Neural progenitor cell (in vitro differentiated cells): ENCODE measurements around the gene PI3. TPM values are rescaled to one million over a fixed set of nuclear protein-coding genes. Genes with fewer than 3 reads are reported as not detected.

Source experiments
- DNase-seq: peaks from one replicate; pipeline ENCODE4 v3.0.0-alpha.2; 2016; ENCODE audit warnings: low spot score
- H2AFZ ChIP-seq: fragments of 200-600 bp; sonication (generic); replicated peaks from 2 replicates; pipeline ENCODE4 v1.6.1; 2016; ENCODE audit warnings: antibody characterized with exemption
- H3F3A ChIP-seq: fragments of 200-600 bp; sonication (generic); 2 replicates; pipeline ENCODE4 v1.6.1; 2016; ENCODE audit warnings: antibody characterized with exemption, low read depth
- H3K27ac ChIP-seq: fragments of 200-600 bp; sonication (generic); 2 replicates; pipeline ENCODE4 v1.5.1; 2016; ENCODE audit warnings: mild to moderate bottlenecking
- H3K27me3 ChIP-seq: fragments of 200-600 bp; sonication (generic); 2 replicates; pipeline ENCODE4 v1.6.1; 2016; ENCODE audit warnings: mild to moderate bottlenecking, moderate library complexity
- H3K36me3 ChIP-seq: fragments of 200-600 bp; sonication (generic); 2 replicates; pipeline ENCODE4 v1.5.1; 2016
- H3K4me1 ChIP-seq: fragments of 200-600 bp; sonication (generic); 2 replicates; pipeline ENCODE4 v1.6.1; 2016; ENCODE audit warnings: mixed run types
- H3K4me2 ChIP-seq: fragments of 200-600 bp; sonication (generic); 2 replicates; pipeline ENCODE4 v1.6.1; 2016
- H3K4me3 ChIP-seq: fragments of 200-600 bp; sonication (generic); 2 replicates; pipeline ENCODE4 v1.5.1; 2016
- H3K79me2 ChIP-seq: fragments of 200-600 bp; sonication (generic); 2 replicates; pipeline ENCODE4 v1.6.1; 2016; ENCODE audit warnings: low read depth
- H3K9ac ChIP-seq: fragments of 200-600 bp; sonication (generic); 2 replicates; pipeline ENCODE4 v1.6.1; 2016
- H3K9me3 ChIP-seq: fragments of 200-600 bp; sonication (generic); 2 replicates; pipeline ENCODE4 v1.5.1; 2016; ENCODE audit warnings: low read depth
- H4K20me1 ChIP-seq: fragments of 200-600 bp; sonication (generic); 2 replicates; pipeline ENCODE4 v1.6.1; 2016; ENCODE audit warnings: low read depth
- H3K27ac Mint-ChIP-seq: 3 replicates; pipeline ENCODE4 v1.8.0; 2021; ENCODE audit warnings: mixed read lengths
- H3K27me3 Mint-ChIP-seq: 2 replicates; pipeline ENCODE4 v1.8.0; 2022; ENCODE audit warnings: low read depth, mild to moderate bottlenecking, inconsistent platforms, moderate library complexity, mixed read lengths; ENCODE audit not compliant: insufficient read depth
- H3K36me3 Mint-ChIP-seq: 3 replicates; pipeline ENCODE4 v1.8.0; 2021; ENCODE audit warnings: mixed read lengths
- H3K4me1 Mint-ChIP-seq: 3 replicates; pipeline ENCODE4 v1.8.0; 2021; ENCODE audit warnings: mixed read lengths
- H3K4me3 Mint-ChIP-seq: 3 replicates; pipeline ENCODE4 v1.8.0; 2021; ENCODE audit warnings: mild to moderate bottlenecking, moderate library complexity, mixed read lengths
- H3K9me3 Mint-ChIP-seq: 3 replicates; pipeline ENCODE4 v1.8.0; 2020; ENCODE audit warnings: mixed read lengths
- EZH2 ChIP-seq: fragments of 200-600 bp; sonication (generic); IDR thresholded peaks from 2 replicates; pipeline ENCODE4 v1.6.1; 2017; ENCODE audit warnings: antibody characterized with exemption, mild to moderate bottlenecking, moderate library complexity
- EZH2phosphoT487 ChIP-seq: fragments of 200-600 bp; sonication (generic); IDR thresholded peaks from 2 replicates; pipeline ENCODE4 v1.6.1; 2017; ENCODE audit warnings: antibody characterized with exemption
- total RNA-seq: library from RNA; depleted of rRNA; stranded (reverse); fragments of >200 nt; gene quantifications from 2 replicates; pipeline ENCODE4 v1.2.3, GENCODE V29; 2015; ENCODE audit warnings: low replicate concordance
- TF ChIP-seq, protein P1 (sequence below): fragments of 200-600 bp; sonication (generic); IDR thresholded peaks from 2 replicates; pipeline ENCODE4 v1.5.1; 2017; ENCODE audit warnings: antibody characterized with exemption, mild to moderate bottlenecking

PI3 gene
- total RNA-seq, 1 donor from 2014 or later, result not detected

DNA sequence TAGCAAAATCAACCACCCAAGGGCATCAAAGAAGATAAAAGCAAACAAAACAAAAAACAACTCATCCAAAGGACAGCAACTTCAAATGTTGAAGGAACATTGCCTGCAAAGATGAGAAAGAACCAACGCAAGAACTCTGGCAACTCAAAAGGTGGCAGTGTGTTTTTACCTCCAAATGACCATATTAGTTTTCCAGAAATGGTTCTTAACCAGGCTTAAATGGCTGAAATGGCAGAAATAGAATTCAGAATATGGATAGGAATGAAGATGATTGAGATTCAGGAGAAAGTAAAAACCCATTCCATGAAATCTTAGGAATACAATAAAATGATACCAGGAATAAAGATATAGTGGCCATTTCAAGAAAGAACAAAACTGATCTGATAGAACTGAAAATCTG lies 9.8 kb upstream of the PI3 start:
- H3K36me3 Mint-ChIP-seq, result no peaks in the 10 kb centered on the region
- no peaks in the 10 kb centered on the region for H3K27me3 ChIP-seq
- H3K9me3 Mint-ChIP-seq, result peaks cover 9% of the 10 kb centered on the region

DNA sequence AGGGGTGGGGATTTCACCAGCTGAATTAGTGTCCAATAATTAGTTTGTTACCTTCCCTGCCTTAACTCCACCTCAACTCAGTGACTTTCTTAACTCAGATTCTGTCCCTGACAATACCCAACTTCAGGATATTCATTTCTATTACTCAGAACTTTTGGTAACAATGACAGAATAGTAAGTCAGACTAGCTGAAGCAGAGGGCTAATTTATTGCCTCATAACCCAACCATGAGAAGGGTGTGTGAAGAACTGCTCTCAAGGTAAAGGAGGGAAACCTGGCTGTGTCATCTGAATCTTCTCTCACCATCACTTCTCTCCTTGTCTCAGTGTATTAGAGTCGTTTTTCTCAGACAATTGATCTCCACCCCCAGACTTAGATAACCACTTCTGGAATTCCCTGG lies 1.2 kb upstream of the PI3 start:
- Histone ChIP-seq H2AFZ (no peak overlapping the region), H4K20me1 (no peaks in the 10 kb centered on the region), H3K4me1 (no peaks in the 10 kb centered on the region), H3K9ac (no peak overlapping the region), H3K27me3 (no peaks in the 10 kb centered on the region), H3K9me3 (no peaks in the 10 kb centered on the region), H3K4me3 (no peak overlapping the region), H3K79me2 (no peaks in the 10 kb centered on the region), H3F3A (no peaks in the 10 kb centered on the region), H3K36me3 (no peaks in the 10 kb centered on the region), H3K27ac (no peak overlapping the region), H3K4me2 (no peak overlapping the region)
- Mint-ChIP-seq H3K4me3 (no peak overlapping the region), H3K9me3 (peaks cover 1% of the 10 kb centered on the region), H3K36me3 (no peaks in the 10 kb centered on the region), H3K27ac (no peak overlapping the region), H3K27me3 (no peaks in the 10 kb centered on the region), H3K4me1 (no peaks in the 10 kb centered on the region)
- no peak for DNase-seq
- no peak for TF ChIP-seq EZH2
- TF ChIP-seq, protein P1, sequence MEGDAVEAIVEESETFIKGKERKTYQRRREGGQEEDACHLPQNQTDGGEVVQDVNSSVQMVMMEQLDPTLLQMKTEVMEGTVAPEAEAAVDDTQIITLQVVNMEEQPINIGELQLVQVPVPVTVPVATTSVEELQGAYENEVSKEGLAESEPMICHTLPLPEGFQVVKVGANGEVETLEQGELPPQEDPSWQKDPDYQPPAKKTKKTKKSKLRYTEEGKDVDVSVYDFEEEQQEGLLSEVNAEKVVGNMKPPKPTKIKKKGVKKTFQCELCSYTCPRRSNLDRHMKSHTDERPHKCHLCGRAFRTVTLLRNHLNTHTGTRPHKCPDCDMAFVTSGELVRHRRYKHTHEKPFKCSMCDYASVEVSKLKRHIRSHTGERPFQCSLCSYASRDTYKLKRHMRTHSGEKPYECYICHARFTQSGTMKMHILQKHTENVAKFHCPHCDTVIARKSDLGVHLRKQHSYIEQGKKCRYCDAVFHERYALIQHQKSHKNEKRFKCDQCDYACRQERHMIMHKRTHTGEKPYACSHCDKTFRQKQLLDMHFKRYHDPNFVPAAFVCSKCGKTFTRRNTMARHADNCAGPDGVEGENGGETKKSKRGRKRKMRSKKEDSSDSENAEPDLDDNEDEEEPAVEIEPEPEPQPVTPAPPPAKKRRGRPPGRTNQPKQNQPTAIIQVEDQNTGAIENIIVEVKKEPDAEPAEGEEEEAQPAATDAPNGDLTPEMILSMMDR, result no peak
- TF ChIP-seq EZH2phosphoT487, result no peak

More for the DNA sequence above, 9.8 kb upstream of the PI3 start:
- Histone ChIP-seq H3K36me3 (peaks cover 5% of the 10 kb centered on the region), H3K4me1 (no peaks in the 10 kb centered on the region), H2AFZ (no peak overlapping the region), H3K9me3 (no peaks in the 10 kb centered on the region), H4K20me1 (no peaks in the 10 kb centered on the region), H3K9ac (no peak overlapping the region), H3F3A (no peaks in the 10 kb centered on the region), H3K4me3 (no peak overlapping the region), H3K4me2 (no peak overlapping the region), H3K27ac (no peak overlapping the region), H3K79me2 (no peaks in the 10 kb centered on the region)
- H3K27ac Mint-ChIP-seq, result no peak overlapping the region
- no peaks in the 10 kb centered on the region for H3K4me1 Mint-ChIP-seq
- DNase-seq, result no peak
- no peak overlapping the region for H3K4me3 Mint-ChIP-seq
- H3K27me3 Mint-ChIP-seq, result no peaks in the 10 kb centered on the region
- TF ChIP-seq, protein P1, result no peak
- TF ChIP-seq EZH2phosphoT487, result no peak
- TF ChIP-seq EZH2, result no peak

DNA sequence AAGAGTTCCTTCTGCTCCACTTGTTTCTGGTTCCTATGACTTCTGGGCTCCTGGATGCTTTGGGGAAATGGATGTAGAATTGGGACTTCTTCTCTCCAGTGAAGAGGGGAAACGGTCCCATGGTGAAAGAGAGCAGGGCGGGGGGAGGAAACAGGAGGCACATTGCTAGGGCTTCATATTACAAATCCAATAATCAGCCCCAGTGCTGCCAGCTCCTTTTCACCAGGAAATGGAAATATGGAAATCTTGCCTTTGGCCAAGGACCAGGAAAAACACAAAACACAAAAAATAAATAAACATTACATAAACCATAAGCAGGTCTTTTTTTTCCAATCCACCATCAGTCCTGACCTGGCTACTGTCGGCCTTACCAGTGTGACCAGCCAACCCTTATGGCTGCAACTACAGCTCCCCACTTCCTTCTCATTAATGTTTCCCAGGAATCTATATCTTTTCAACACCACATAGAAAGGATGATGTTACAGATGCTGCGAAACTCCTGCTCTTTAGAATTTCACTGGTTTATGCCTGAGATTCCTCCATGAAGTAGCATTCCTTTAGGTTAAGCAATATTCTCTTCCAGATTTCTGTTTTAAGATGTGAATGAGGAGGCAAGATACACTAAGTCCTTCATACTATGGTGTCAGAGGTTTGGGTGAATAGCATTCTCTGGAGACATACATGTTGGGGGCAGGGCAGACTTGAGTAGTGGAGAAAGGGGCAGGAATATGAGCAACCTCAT lies 2.0 kb downstream of the PI3 start:
- no peak overlapping the region for H3K27ac Mint-ChIP-seq
- no peak overlapping the region for H3K27ac ChIP-seq
- no peaks in the 10 kb centered on the region for H3K27me3 Mint-ChIP-seq
- H3F3A ChIP-seq, result no peaks in the 10 kb centered on the region
- TF ChIP-seq EZH2phosphoT487 (no peak), EZH2 (no peak)
- TF ChIP-seq, protein P1, result no peak
- H3K4me3 ChIP-seq, result no peak overlapping the region
- H3K36me3 Mint-ChIP-seq, result no peaks in the 10 kb centered on the region
- H2AFZ ChIP-seq, result no peak overlapping the region
- H3K9me3 ChIP-seq, result no peaks in the 10 kb centered on the region
- no peak overlapping the region for H3K4me2 ChIP-seq
- H3K36me3 ChIP-seq, result no peaks in the 10 kb centered on the region
- H3K9me3 Mint-ChIP-seq, result no peaks in the 10 kb centered on the region
- no peak overlapping the region for H3K9ac ChIP-seq
- H3K27me3 ChIP-seq, result no peaks in the 10 kb centered on the region
- no peaks in the 10 kb centered on the region for H4K20me1 ChIP-seq
- DNase-seq, result no peak
- no peak overlapping the region for H3K4me3 Mint-ChIP-seq
- H3K79me2 ChIP-seq, result no peaks in the 10 kb centered on the region
- peaks cover 2% of the 10 kb centered on the region for H3K4me1 Mint-ChIP-seq
- no peaks in the 10 kb centered on the region for H3K4me1 ChIP-seq
